Thoracic aorta (tissue), 2 donors: ENCODE measurements around the gene TYSND1. TPM values are rescaled to one million over a fixed set of nuclear protein-coding genes. Genes with fewer than 3 reads are reported as not detected.
A peak's percentile ranks its signal among the peaks of the same experiment; 100 is the strongest.

ENCODE experiments used
- ATAC-seq: fragments of 150-250 bp; one replicate; pipeline ENCODE4 v1.8.0; 2017; ENCODE audit warnings: low read depth; ENCODE audit not compliant: insufficient number of reproducible peaks, low FRiP score
- DNase-seq: peaks from one replicate; pipeline ENCODE4 v3.0.0-alpha.2; 2020; ENCODE audit warnings: low spot score
- H3K27ac ChIP-seq, 2 donors: fragments of 200-600 bp; sonication (generic); 1 replicate in 1 of 2; 2 replicates in 1 of 2; pipeline ENCODE4 v1.5.1; 2016; ENCODE audit warnings: mild to moderate bottlenecking in 2 of 2, moderate library complexity in 2 of 2
- H3K27me3 ChIP-seq: fragments of 200-600 bp; sonication (generic); replicated peaks from 2 replicates; pipeline ENCODE4 v1.6.0; 2016; ENCODE audit warnings: mild to moderate bottlenecking; ENCODE audit not compliant: insufficient read depth
- H3K36me3 ChIP-seq: fragments of 200-600 bp; sonication (generic); one replicate; pipeline ENCODE4 v1.5.1; 2016
- H3K4me1 ChIP-seq, 2 donors: fragments of 200-600 bp; sonication (generic); 1 replicate in 1 of 2; 2 replicates in 1 of 2; pipeline versions ENCODE4 v1.5.1 to v1.6.0; 2016; ENCODE audit warnings: low read depth in 2 of 2, mild to moderate bottlenecking in 1 of 2; ENCODE audit not compliant: control insufficient read depth in 1 of 2
- H3K4me3 ChIP-seq: fragments of 200-600 bp; sonication (generic); 2 replicates; pipeline ENCODE4 v1.5.1; 2016; ENCODE audit warnings: mild to moderate bottlenecking
- H3K9me3 ChIP-seq: fragments of 200-600 bp; sonication (generic); 2 replicates; pipeline ENCODE4 v1.5.1; 2016
- CTCF ChIP-seq: fragments of 200-600 bp; sonication (generic); IDR thresholded peaks from one replicate; pipeline ENCODE4 v1.5.1; 2019; ENCODE audit warnings: antibody characterized with exemption
- total RNA-seq, 2 donors: library from RNA; depleted of rRNA; stranded (reverse); fragments of >200 nt; gene quantifications; one replicate each; pipeline versions ENCODE4 v1.1.0 to v1.2.3, GENCODE V29; 2016

TYSND1 gene
- total RNA-seq: 10 to 100 TPM; 11.4 to 12.2 TPM

- H3K4me3 ChIP-seq: peak within 1 kb of the TSS; percentile 92
- H3K9me3 ChIP-seq: no peaks in the 10 kb centered on the region
- H3K4me1 ChIP-seq: peaks cover 14 to 22% of the 10 kb centered on the region in 2 donors
- no peaks in the 10 kb centered on the region for H3K27me3 ChIP-seq
- peak within 1 kb of the TSS; percentile 77 to 82 for H3K27ac ChIP-seq
- peaks cover 4% of the 10 kb centered on the region for H3K36me3 ChIP-seq
- peak; percentile 88 for DNase-seq
- TF ChIP-seq CTCF: no peak
- ATAC-seq: peak; percentile 99
Observed at GRCh38 chr10:70146489-70147258, at the start of gene TYSND1. TYSND1 (minus strand) TSS chr10:70146700; CDS start chr10:70146586, 114 bp downstream.

- Histone ChIP-seq H3K27me3 (no peaks in the 10 kb centered on the region), H3K4me3 (no peak overlapping the region), H3K27ac (no peak overlapping the region), H3K9me3 (no peaks in the 10 kb centered on the region), H3K36me3 (peaks cover 1% of the 10 kb centered on the region), H3K4me1 (peaks cover 5 to 7% of the 10 kb centered on the region in 2 donors)
- ATAC-seq (no peak), DNase-seq (no peak)
- no peak for TF ChIP-seq CTCF
Observed at GRCh38 chr10:70193391-70193844, 46.9 kb upstream of the TYSND1 start.

- no peaks in the 10 kb centered on the region for H3K9me3 ChIP-seq
- ATAC-seq: no peak
- no peak for TF ChIP-seq CTCF
- no peak for DNase-seq
- H3K36me3 ChIP-seq: no peaks in the 10 kb centered on the region
- no peak overlapping the region for H3K27ac ChIP-seq
- no peaks in the 10 kb centered on the region for H3K27me3 ChIP-seq
- H3K4me1 ChIP-seq: peaks cover 5 to 7% of the 10 kb centered on the region in 2 donors
- H3K4me3 ChIP-seq: no peak overlapping the region
Observed at GRCh38 chr10:70192326-70192968, 45.9 kb upstream of the TYSND1 start.

GRCh38 chr10:70191972-70192305 is 45.4 kb upstream of the TYSND1 start:
- ATAC-seq: no peak
- H3K27ac ChIP-seq: no peak overlapping the region
- DNase-seq: no peak

More at GRCh38 chr10:70191972-70192305, 45.4 kb upstream of the TYSND1 start:
- Histone ChIP-seq H3K36me3 (no peaks in the 10 kb centered on the region), H3K27me3 (no peaks in the 10 kb centered on the region), H3K4me1 (peaks cover 5 to 7% of the 10 kb centered on the region in 2 donors), H3K4me3 (no peak overlapping the region), H3K9me3 (no peaks in the 10 kb centered on the region)
- no peak for TF ChIP-seq CTCF
